Activated CD4-positive, alpha-beta T cell treated with anti-CD3 and anti-CD28 coated beads for 24 hours (primary cell): Measurements from ENCODE around the gene TMEM135.

Source experiments
- DNase-seq, 2 donors: peaks; one replicate each; pipeline ENCODE4 v3.0.0-alpha.2; 2020; ENCODE audit warnings: low read depth in 2 of 2

Gene TMEM135

DNA sequence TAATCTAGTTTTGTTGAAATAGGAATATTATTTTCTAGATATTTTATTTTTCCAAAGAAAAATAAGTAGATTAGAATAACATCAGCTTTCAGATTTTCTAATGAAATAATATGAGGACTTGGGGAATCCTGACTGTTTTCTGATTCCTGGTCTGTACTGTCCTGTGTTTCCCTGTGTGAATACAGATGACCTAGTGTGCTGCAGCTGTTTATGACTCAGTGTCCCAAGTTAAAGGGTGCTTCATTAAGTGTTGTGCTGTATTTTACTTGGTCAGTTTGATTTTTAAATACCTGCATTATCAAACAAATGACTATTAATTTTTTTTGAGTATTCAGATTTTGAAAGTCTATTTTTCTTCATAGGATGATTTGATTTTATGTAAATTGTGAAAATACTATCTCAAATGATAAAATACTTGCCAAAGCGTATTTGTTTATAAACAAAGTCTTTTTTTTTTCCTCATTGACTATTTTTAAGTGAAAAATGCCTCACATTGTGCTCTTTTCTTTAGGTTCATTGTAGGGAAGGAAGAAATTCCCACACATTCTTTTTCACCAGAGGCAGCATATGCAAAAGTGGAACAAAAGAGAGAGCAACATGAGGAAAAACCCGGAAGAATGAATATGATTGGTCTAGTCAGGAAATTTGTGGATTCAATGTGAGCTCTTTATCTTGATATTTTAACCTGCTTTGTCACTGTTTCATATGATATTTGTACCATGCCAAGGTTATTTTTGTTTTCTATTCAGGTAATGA lies 264.2 kb downstream of the TMEM135 start:
- no peak for DNase-seq

- DNase-seq, result no peak
Measured at GRCh38 chr11:87304412-87304811, 266.7 kb downstream of the TMEM135 start.

DNA sequence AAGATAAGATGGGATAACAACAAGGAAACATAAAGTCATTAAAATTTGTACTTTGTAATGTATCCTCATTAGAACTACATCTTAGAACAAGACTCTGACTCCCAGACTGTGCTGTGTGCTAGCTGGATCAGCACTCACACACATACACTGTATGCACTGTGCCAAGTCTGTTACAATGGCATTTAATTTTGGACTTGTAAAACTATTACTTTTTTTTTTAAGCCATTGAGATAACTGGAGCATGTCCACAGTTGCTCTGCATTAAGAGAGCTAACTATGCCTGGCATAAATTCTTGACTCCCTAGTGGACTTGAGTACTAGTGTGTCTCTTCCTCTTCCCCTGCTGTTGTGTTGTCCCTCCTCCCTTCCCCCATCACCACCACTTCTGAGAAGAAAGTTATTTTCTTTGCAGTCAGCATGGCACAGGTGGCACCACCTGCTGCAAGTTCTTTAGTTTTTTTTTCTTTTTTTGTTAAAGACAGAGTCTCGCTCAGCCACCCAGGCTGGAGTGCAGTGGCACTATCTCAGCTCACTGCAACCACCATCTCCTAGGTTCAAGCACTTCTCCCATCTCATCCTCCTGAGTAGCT lies 268.6 kb downstream of the TMEM135 start:
- no peak for DNase-seq

- no peak for DNase-seq
Measured at GRCh38 chr11:87307101-87307500, 269.4 kb downstream of the TMEM135 start.

- DNase-seq, result no peak
Measured at GRCh38 chr11:87315229-87315628, 277.5 kb downstream of the TMEM135 start.

GRCh38 chr11:87316491-87316890 lies 278.8 kb downstream of the TMEM135 start:
- DNase-seq, result no peak

DNA sequence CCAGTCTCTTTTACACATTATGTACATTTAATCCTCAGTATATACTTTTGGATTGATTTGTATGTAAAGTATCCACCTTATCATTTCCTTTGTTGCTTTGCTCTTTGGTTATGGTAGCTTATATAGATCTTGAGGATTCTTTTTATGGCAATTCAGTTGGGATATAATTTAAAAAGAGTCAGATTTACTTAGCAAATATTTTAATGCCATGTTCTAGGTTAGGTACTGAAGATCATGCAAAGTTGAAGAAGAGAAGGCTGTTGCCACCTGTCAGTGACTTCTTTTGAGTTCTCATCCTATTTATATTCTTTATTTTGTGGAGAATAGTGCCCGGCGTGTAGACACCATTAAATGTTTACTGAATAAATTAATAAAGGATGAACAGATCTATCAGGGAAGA lies 279.7 kb downstream of the TMEM135 start:
- DNase-seq, result no peak

DNA sequence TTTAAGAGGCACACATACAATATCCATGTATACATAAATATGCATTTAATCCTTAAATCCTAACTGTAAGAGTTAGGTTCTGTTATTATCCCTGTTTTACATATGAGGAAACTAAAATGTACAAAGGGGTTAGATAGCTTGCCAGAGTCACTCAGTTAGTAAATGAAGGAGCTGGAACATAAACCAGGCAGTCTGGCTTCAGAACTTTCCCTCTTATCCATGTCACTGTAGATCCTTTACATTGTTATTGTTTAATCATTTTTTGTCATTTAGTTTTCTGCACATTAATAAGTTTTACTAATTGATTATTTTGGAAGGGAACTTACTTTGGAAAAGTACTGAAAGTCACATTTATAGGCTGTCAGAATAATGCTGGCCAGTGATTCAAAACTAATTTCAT lies 282.4 kb downstream of the TMEM135 start:
- DNase-seq, result no peak

DNA sequence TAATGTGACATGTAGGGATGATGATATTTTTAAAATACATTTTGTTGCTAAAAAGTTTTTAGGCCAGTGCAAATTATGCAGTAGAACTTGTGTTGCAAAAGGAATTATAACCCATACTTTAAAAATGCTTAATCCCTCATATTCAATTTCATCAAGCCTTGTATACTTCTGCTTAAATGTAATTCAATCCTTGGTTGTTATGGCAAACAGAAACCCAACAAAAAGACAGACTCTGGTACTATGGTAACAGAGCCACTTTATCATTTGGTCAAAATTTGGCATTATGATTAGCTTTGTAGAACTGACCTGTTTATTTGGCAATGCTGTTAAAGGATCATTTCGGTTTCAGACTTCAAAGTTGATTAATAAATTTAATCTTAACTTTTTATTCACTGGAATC lies 284.8 kb downstream of the TMEM135 start:
- DNase-seq, result no peak

GRCh38 chr11:87323899-87324298 lies 286.2 kb downstream of the TMEM135 start:
- DNase-seq, result no peak

GRCh38 chr11:87324817-87325489 lies 287.2 kb downstream of the TMEM135 start:
- no peak for DNase-seq

GRCh38 chr11:87325490-87325872 lies 287.7 kb downstream of the TMEM135 start:
- no peak for DNase-seq

GRCh38 chr11:87326594-87326993 lies 288.9 kb downstream of the TMEM135 start:
- no peak for DNase-seq

- DNase-seq, result no peak
Measured at GRCh38 chr11:87329172-87329571, 291.4 kb downstream of the TMEM135 start.

- DNase-seq, result no peak
Measured at GRCh38 chr11:87330187-87330601, 292.5 kb downstream of the TMEM135 start.

- DNase-seq, result no peak
Measured at GRCh38 chr11:87331273-87331672, 293.5 kb downstream of the TMEM135 start.

DNA sequence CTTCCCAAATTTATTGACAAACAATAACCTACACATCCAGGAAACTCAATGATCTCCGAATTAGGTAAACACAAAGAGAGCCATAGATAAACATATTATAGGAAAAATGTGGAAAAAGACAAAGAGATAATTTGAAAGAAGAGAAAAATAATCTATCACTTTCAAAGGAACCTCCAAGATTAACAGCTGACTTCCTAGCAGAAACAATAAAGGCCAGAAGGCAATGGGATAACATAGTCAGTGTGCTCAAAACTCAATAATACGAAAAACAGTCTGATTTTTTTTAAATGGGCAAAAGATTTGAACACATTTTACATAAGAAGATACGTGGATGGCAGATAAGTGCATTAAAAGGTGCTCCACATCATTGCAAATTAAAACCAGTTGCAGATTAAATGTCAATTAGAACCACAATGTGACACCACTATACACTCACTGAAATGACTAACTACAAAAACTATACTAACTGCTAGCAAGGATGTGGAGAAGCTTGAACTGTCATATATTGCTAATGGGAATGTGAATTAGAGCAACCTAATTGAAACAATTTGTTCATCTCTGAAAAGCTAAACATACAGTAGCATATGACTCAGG lies 300.4 kb downstream of the TMEM135 start:
- DNase-seq, result no peak

DNA sequence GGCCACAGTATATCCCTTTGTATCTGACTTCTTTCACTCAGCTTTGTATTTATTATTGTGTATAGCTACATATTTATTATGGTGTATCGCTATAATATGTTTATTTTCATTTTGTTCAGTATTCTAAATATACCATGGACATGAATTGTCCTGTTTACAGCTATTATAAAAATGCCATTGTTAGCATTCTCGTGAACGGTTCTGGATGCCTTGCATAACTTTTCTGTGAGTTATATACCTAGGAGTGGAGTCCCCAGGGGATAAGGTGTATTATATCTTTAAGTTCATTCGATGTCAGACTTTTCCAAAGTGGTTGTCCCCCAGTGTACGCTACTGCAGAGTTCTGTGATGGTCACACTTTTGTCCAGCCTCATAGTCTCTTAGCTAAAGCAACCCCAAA lies 301.7 kb downstream of the TMEM135 start:
- DNase-seq, result no peak

GRCh38 chr11:87347441-87347840 lies 309.7 kb downstream of the TMEM135 start:
- no peak for DNase-seq

DNA sequence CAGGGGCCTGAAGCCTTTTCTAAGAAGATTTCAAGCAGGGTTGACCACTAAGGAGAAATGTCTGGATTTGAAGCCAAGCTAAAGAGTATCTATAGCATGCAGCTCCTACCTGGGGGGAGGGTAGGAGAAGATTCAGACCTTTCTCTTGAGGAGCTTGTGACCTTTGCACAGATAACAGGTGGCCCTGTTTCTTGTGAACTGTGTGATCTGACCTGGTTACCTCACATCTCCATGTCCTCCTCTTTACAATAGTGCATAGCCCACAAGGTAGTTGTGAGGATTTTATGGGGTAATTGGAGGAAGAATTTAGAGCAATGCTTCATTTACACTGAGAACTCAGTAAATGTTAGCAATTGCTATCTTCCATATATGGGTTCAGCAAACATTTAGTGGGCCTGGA lies 310.1 kb downstream of the TMEM135 start:
- no peak for DNase-seq

DNA sequence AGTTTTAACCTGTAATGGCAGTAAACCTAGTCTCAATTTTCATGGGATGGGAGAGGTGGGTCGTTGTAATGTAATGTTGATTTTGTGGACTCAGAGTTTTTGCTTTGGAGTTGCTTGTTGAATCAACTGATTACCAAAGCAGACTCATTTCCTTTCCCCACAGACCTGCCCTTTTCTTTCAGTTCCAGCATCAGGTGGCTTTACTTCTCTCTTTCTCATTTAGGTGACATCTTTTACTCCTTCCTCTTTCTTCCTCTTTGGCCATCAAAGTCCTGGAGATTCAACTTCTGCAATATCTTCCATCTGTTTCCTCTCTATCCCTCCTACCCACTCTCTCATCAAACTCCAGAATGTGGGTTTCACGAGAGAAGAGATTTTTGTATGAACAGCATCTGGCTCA lies 313.9 kb downstream of the TMEM135 start:
- DNase-seq, result no peak

DNA sequence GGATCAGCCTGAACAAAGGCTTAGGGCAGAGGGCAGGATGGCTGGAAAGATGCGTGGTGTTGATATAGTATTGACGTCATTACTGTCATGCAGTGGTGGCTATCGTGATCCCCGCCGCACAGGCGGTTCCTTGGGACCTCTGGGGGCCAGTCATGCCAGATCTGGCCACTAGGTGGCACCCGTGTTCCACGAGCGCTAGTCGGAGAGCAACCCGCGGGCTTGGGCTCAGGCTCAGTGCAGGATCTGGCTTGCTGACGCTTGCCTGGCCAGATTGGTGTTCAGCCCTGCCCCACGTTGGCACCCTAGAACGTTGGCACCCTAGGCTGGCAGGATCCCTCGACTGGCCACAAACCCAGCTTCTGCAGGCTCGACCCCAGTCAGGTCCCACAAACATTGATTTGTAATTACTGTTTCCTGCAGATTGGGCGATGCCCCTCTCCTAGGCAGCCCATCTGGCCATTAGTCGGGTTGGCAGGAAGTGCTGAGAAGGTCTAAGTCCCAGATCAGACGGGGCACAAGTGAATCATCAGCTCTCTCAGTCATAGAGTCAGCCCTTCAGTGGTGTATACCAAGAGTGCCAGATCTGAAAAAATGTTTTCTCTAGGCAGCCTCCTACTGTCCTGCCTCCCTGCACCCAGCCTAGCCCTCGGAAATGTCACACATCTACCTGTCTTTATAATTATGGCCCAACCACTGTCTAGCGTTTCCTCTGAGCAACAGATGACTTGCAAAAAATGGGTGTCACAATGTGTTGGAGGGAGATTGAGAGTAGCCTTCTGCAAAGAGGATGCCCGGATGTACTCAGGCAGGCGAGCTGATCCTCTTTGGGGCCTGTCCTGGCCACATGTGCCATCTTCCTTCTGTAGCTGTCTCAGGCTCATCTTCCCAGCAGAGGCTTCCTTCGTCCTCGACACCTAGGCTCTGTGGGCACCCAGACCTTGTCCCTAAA lies 315.3 kb downstream of the TMEM135 start:
- peak; percentile 79 to 85 for DNase-seq
